GM12873 (cell line): ENCODE measurements around the gene ANKS1A.

Source experiments
- TF ChIP-seq, protein P1 (sequence below): IDR thresholded peaks from 2 replicates; pipeline ENCODE4 v1.5.1; 2012; ENCODE audit warnings: low read depth, mild to moderate bottlenecking, moderate library complexity, low read length, control low read depth; ENCODE audit not compliant: insufficient read depth; ENCODE audit errors: missing control alignments

The ANKS1A gene

GRCh38 chr6:35049156-35049735 lies 160.2 kb downstream of the ANKS1A start:
- TF ChIP-seq, protein P1, sequence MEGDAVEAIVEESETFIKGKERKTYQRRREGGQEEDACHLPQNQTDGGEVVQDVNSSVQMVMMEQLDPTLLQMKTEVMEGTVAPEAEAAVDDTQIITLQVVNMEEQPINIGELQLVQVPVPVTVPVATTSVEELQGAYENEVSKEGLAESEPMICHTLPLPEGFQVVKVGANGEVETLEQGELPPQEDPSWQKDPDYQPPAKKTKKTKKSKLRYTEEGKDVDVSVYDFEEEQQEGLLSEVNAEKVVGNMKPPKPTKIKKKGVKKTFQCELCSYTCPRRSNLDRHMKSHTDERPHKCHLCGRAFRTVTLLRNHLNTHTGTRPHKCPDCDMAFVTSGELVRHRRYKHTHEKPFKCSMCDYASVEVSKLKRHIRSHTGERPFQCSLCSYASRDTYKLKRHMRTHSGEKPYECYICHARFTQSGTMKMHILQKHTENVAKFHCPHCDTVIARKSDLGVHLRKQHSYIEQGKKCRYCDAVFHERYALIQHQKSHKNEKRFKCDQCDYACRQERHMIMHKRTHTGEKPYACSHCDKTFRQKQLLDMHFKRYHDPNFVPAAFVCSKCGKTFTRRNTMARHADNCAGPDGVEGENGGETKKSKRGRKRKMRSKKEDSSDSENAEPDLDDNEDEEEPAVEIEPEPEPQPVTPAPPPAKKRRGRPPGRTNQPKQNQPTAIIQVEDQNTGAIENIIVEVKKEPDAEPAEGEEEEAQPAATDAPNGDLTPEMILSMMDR = no peak

DNA sequence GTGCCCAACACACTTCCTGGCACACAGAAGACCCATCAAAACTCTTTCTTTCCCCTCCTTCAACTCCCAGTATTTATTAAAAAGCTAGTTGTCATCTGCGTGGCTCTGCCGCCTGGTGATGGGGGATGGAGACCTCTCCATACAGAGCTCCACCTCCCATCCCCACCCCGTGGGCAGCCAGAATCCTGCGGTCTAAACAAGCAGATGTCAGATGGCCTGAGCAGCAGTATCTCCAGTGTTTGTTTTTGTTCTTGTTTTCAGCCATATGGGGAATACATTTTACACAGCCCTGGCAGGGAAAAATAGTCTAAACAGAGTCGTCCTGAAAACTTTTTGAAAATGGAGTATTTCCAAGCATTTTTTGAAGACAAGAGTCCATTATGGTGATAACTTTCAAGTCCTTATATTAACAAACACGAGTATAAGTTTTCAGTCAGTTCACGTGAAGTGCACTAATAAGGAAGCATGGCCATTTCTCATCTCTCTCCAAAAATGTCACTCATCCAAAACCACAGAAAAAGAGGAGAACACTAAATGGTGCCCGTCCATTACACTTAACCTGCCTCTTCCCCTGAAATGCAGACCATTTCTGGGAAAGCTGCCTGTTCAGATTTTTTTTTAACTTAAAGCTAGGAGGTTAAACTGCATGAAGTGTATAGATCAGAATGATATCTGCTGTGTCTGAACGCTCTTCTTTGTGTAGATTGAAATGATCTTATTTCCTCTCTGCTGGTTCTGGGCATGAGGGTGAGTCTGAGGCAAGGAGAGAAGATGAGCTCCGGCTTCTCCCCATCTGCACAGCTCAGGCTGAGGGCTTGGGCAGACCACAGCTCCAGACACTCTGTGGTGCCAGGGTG lies 161.1 kb downstream of the ANKS1A start:
- TF ChIP-seq, protein P1 = no peak

- TF ChIP-seq, protein P1 = no peak
Observed at GRCh38 chr6:35050757-35051330, 161.8 kb downstream of the ANKS1A start.

DNA sequence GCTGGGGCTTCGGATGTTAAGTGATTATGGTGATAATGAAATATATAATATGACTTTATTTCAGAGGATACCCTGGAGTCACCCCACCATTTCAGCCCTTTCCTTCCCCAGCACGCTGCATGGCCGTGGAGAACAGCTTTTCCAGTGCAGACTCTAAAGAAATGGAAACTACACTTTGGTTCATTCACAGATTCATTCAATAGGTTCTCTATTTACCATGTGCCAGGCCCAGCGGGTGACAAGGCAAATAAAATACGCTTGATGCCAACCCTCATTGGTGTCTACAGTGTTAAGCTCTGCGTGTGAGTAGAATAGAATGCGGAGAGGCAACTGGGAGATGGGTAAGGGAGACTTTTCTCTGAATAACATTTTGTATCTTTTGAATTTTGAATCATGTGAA lies 162.3 kb downstream of the ANKS1A start:
- TF ChIP-seq, protein P1 = no peak

DNA sequence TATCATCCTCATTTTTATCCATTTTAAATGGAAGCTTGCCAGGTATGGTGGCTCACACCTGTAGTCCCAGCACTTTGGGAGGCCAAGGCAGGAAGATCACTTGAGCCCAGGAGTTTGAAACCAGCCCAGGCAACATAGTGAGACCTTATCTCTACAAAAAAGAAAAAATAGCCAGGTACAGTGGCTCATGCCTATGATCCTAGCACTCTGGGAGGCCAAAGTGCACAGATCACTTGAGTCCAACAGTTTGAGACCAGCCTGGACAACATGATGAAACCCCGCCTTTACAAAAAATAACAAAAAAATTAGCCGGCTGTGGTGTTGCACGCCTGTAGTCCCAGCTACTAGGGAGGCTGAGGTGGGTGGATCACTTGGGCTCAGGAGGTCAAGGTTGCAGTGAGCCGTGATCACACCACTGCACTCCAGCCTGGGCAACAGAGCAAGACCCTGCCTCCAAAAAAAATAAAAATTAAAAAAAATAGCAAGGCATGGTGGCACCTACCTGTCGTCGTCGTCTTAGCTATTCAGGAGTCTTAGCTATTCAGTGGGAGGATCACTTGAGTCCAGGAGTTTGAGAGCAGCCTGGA lies 163.0 kb downstream of the ANKS1A start:
- TF ChIP-seq, protein P1 = no peak

- TF ChIP-seq, protein P1 = no peak
Observed at GRCh38 chr6:35052694-35053565, 163.9 kb downstream of the ANKS1A start.

DNA sequence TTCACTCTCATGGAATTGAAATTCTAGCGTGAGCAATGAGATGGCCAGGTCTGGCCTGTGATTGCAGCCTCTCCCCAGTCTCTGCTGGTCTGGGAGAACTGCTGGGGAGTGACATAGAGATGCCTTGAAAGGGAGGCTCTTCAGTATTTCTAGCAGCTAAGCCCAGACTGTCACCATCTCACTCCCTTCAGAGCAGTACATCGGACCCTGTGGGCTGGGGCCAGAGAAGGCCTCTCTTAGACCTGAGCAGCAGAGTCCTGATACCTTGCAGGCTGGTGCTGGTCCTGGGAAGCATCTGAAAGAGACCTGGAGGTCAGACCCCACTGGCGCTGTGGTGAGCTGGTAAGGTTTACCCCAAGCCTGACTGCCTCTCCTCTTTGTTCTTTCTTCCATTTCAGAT lies 164.6 kb downstream of the ANKS1A start:
- TF ChIP-seq, protein P1 = no peak
